Effector memory CD8-positive, alpha-beta T cell (primary cell): Measurements from ENCODE around the gene CNTF.

Experiments used
- ATAC-seq: fragments of 150-1000 bp; cut with Tn5 transposase; replicated peaks from 2 replicates; pipeline ENCODE4 v1.10.0; 2021; ENCODE audit warnings: mild to moderate bottlenecking, moderate library complexity
- DNase-seq, 3 experiments: peaks; one replicate each; pipeline ENCODE4 v3.0.0; 2021
- H3K27ac Mint-ChIP-seq, 2 donors: one replicate each; pipeline ENCODE4 v1.8.0; 2022; ENCODE audit warnings: mild to moderate bottlenecking in 2 of 2, mixed read lengths in 2 of 2, moderate library complexity in 2 of 2
- H3K27me3 Mint-ChIP-seq, 2 donors: one replicate each; pipeline ENCODE4 v1.8.0; 2022; ENCODE audit warnings: mixed read lengths in 2 of 2
- H3K36me3 Mint-ChIP-seq: one replicate; pipeline ENCODE4 v1.8.0; 2022; ENCODE audit warnings: mild to moderate bottlenecking, moderate library complexity, mixed read lengths; ENCODE audit not compliant: insufficient read depth
- H3K4me1 Mint-ChIP-seq, 2 donors: one replicate each; pipeline ENCODE4 v1.8.0; 2022; ENCODE audit warnings: low read depth in 2 of 2, mixed read lengths in 2 of 2
- H3K4me3 Mint-ChIP-seq, 2 donors: one replicate each; pipeline ENCODE4 v1.8.0; 2022; ENCODE audit warnings: mild to moderate bottlenecking in 2 of 2, mixed read lengths in 2 of 2, moderate library complexity in 2 of 2
- H3K9me3 Mint-ChIP-seq, 2 donors: one replicate each; pipeline ENCODE4 v1.8.0; 2022; ENCODE audit warnings: mixed read lengths in 2 of 2

CNTF gene

DNA sequence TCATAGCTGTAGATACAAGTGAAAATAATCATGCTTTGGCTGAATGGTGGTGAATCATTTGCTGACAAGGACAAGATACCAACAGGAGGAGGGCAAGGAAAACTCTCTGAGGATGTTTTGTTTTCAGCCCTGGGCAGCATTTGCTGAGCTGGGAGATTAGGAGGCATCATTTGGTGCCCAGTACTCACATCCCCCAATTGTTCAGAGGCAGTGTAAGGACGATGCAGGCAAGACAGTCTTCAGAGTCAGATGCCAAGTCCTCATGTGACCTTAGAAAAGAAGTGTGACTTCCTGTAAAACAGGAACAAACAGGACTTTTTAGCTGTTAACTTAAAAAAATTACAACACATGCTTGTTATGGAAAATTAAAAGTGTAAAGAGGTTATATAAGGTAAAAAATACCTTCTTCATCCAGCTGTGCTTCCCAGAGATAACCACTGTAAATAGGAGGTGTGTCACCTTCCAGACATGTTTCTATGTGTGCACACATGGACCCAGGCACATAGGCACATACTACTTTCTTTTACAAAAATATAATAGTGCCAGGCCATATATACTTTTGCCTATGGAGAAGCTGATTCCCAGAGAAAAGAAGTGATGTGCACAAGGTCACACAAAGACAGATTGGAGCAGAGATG, 18.0 kb downstream of the CNTF start:
- Mint-ChIP-seq H3K27ac (peak overlapping the region; percentile 57 to 59), H3K36me3 (no peaks in the 10 kb centered on the region)

DNA sequence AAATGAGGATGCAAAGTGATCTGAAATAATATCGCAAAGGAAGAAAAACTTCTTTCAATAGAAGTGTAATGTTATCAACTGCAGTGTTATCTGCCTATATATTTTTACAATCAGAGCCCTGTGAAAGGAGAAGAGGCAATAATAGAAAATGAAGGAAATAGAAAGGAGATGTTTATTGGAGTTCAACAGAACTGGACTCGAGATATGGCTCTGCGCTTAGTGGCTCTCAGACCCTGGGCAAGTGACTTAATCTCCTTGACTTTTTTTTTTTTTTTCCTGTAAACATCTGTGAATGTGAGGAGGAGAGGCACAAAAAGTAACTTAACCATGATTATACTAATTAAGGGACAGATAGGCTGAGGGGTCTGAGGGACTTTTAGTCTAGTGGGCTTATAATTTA, 18.9 kb downstream of the CNTF start:
- ATAC-seq (no peak), DNase-seq (no peak)
- Mint-ChIP-seq H3K4me3 (no peak overlapping the region), H3K9me3 (no peaks in the 10 kb centered on the region), H3K36me3 (no peaks in the 10 kb centered on the region), H3K4me1 (peaks cover 15 to 16% of the 10 kb centered on the region in 2 donors), H3K27me3 (no peaks in the 10 kb centered on the region), H3K27ac (peak overlapping the region in 1 of 2 donors; percentile 59)

More for the DNA sequence above, 18.0 kb downstream of the CNTF start:
- peak; percentile 78 for ATAC-seq
- Mint-ChIP-seq H3K4me3 (peak overlapping the region; percentile 13 to 18), H3K27me3 (no peaks in the 10 kb centered on the region), H3K4me1 (peaks cover 15 to 16% of the 10 kb centered on the region in 2 donors), H3K9me3 (no peaks in the 10 kb centered on the region)
- DNase-seq, result no peak

DNA sequence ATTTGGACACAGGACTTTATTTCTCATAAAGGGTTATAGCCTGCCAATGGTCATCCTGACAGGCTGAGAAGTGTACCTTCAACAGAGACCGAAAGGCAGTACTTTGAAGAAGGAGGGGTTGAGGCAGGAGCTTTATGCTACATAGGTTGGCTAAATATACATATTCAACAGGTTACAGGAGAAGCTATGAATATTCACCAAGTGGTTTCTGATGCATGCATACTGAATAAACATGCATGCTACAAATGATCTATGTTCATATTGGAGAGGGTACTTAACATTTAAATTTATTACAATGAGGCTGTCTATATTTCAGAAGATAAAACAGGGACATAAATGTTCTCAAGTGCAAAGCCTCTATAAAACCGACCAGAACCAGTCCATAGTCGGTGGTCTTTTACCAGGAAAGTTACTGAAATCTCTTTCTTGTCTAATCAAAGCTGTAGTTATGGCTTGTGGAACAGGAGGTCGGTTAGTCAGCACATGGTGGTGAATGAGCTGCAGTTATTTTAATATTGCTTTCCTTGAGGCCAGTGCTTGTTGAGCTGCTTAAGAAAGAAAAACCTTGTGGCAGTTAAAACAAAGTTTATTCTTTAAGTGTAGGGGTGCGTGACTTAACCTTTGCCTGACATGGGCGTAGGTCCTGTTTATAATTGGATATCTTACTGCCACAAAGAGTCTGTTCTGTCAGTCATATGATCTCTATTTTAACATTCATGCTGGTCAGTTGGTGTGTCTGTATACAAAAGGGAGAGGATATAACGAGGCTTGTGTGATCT, 19.5 kb downstream of the CNTF start:
- no peak for ATAC-seq
- DNase-seq, result no peak
- Mint-ChIP-seq H3K36me3 (no peaks in the 10 kb centered on the region), H3K27me3 (no peaks in the 10 kb centered on the region), H3K27ac (peak overlapping the region in 1 of 2 donors; percentile 26), H3K4me3 (no peak overlapping the region), H3K9me3 (no peaks in the 10 kb centered on the region), H3K4me1 (peaks cover 15 to 16% of the 10 kb centered on the region in 2 donors)

DNA sequence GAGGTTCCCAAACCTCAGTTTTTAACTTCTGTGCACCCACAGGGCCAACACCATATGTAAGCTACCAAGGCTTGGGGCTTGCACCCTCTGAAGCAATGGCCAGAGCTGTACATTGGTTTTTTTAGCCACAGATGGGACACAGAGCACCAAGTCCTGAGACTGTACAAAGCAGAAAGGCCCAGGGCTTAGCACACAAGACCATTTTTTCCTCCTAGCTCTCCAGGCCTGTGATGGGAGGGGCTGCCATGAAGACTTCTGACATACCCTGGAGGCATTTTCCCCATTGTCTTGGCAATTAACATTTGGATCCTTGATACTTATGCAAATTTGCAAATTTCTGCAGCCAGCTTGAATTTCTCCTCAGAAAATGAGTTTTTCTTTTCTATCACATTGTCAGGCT, 23.4 kb downstream of the CNTF start:
- no peak overlapping the region for H3K27ac Mint-ChIP-seq
- H3K36me3 Mint-ChIP-seq, result no peaks in the 10 kb centered on the region
- H3K27me3 Mint-ChIP-seq, result peaks cover 0 to 9% of the 10 kb centered on the region in 2 donors
- ATAC-seq, result no peak
- H3K4me1 Mint-ChIP-seq, result peaks cover 4 to 7% of the 10 kb centered on the region in 2 donors
- no peak for DNase-seq
- H3K9me3 Mint-ChIP-seq, result no peaks in the 10 kb centered on the region
- no peak overlapping the region for H3K4me3 Mint-ChIP-seq

DNA sequence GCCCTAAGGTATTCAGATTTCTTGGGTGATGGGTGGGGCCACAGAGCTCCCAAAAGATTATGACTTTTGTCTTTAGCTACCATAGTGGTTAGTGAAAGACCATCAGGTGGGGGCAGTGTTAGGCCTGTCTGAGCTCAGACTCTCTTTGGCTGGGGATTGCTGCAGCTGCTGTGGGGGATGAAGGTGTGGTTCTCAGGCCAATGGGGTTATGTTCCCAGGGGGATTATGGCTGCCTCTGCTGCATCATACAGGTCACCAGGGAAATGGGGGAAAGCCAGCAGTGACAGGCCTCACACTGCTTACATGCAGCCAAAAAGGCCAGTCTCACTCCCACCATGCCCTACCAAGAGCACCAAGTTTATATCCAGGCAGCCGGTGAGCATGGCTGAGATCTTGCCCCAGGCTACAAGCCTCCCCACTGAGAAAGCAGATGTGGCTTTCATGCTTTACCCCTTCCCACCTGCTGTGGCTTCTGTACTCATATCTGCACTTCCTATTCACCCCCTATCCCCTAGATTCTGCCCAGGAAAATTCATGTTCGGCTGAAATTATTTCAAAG, 24.8 kb downstream of the CNTF start:
- Mint-ChIP-seq H3K36me3 (no peaks in the 10 kb centered on the region), H3K4me3 (no peak overlapping the region), H3K9me3 (no peaks in the 10 kb centered on the region), H3K27me3 (peaks cover 0 to 15% of the 10 kb centered on the region in 2 donors), H3K4me1 (no peaks in the 10 kb centered on the region), H3K27ac (peak overlapping the region in 1 of 2 donors; percentile 18)
- no peak for DNase-seq
- no peak for ATAC-seq

DNA sequence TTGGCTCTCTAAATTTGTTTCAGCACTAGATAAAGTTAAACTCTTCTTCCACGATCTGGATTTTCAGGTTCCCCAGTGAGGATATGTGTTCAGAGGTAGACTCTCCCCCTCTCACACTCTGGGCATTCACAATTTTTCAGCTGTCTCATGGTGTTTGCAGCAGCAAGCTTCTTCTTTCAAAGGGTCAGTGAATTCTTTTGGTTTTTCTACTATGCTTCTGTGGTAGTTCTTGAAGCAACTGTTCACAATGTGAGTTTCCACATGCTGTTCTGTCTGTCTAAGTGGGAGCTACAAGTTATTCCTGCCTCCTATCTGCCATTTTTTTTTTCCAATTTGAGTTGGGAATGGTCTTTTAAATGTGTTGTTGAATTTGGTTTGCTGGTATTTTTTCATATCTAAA, 25.4 kb downstream of the CNTF start:
- Mint-ChIP-seq H3K27ac (peak overlapping the region in 1 of 2 donors; percentile 18), H3K4me1 (no peaks in the 10 kb centered on the region), H3K4me3 (no peak overlapping the region)

DNA sequence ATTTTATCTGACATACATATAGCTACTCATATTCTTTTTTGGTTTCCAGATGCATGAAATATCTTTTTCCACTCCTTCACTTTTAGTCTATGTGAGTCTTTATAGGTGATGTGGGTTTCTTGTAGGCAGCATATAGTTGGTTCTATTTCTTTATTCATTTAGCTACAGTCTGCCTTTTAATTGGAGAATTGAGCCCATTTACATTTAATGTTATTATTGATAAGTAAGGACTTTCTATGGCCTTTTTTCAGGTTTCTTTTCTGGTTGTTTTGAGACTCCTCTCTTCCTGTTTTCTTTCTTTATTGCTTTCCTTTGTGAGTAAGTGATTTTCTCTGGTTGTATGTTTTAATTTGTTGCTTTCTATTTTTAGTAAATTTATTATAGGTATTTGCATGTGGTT, 27.2 kb downstream of the CNTF start:
- Mint-ChIP-seq H3K4me1 (peaks cover 6 to 8% of the 10 kb centered on the region in 2 donors), H3K27me3 (peaks cover 6 to 15% of the 10 kb centered on the region in 2 donors), H3K36me3 (no peaks in the 10 kb centered on the region), H3K27ac (no peak overlapping the region), H3K9me3 (no peaks in the 10 kb centered on the region), H3K4me3 (no peak overlapping the region)
- DNase-seq (no peak), ATAC-seq (no peak)

More for the DNA sequence above, 25.4 kb downstream of the CNTF start:
- Mint-ChIP-seq H3K9me3 (no peaks in the 10 kb centered on the region), H3K27me3 (peaks cover 0 to 15% of the 10 kb centered on the region in 2 donors), H3K36me3 (no peaks in the 10 kb centered on the region)
- DNase-seq (no peak), ATAC-seq (no peak)

DNA sequence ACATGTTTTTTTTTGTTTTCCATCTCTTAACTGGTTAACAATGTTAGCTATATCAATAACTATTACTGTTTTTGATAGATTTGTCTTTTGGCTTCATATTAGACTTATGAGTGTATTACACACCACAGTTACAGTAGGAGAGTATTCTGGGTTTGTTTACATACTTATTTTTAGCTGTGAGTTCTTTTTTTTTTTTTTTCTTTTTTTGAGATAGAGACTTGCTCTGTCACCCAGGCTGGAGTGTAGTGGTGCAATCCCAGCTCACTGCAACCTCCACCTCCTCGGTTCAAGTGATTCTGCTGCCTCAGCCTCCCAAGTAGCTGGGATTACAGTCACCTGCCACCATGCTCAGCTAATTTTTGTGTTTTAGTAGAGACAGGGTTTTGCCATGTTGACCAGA, 28.0 kb downstream of the CNTF start:
- Mint-ChIP-seq H3K36me3 (no peaks in the 10 kb centered on the region), H3K27me3 (peaks cover 6 to 15% of the 10 kb centered on the region in 2 donors), H3K27ac (no peak overlapping the region), H3K9me3 (no peaks in the 10 kb centered on the region), H3K4me1 (peaks cover 6 to 8% of the 10 kb centered on the region in 2 donors), H3K4me3 (no peak overlapping the region)
- DNase-seq (no peak), ATAC-seq (no peak)

DNA sequence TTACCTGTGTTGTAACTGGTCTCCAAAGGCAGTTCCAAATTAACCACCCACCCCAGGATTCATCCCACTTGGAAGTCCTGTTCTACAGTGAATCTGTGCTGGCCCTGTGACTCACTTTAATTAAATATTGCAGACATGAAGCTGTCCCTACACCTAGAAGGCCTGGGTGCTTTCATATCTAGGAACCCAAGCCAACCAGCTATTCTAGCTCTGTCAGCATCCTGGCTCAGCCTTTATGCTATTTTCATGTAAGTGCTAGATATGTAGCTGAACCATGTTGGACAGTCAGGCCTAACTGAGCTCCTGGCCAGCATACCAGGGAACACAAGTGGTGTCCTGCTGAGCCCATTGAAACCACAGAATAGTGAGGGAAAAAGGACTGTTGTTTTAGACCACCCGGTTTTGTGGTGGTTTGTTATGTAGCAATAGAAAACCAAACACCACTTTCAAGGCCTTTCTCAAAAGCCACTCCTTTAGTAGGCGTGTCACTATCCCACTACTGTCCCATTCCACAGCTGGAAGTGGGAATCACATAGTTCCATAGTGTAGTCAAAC, 30.3 kb downstream of the CNTF start:
- H3K36me3 Mint-ChIP-seq, result no peaks in the 10 kb centered on the region
- peaks cover 6 to 10% of the 10 kb centered on the region in 2 donors for H3K27me3 Mint-ChIP-seq
- DNase-seq (no peak), ATAC-seq (no peak)
- H3K4me3 Mint-ChIP-seq, result no peak overlapping the region
- no peak overlapping the region for H3K27ac Mint-ChIP-seq
- no peaks in the 10 kb centered on the region for H3K9me3 Mint-ChIP-seq
- H3K4me1 Mint-ChIP-seq, result peaks cover 6 to 8% of the 10 kb centered on the region in 2 donors

DNA sequence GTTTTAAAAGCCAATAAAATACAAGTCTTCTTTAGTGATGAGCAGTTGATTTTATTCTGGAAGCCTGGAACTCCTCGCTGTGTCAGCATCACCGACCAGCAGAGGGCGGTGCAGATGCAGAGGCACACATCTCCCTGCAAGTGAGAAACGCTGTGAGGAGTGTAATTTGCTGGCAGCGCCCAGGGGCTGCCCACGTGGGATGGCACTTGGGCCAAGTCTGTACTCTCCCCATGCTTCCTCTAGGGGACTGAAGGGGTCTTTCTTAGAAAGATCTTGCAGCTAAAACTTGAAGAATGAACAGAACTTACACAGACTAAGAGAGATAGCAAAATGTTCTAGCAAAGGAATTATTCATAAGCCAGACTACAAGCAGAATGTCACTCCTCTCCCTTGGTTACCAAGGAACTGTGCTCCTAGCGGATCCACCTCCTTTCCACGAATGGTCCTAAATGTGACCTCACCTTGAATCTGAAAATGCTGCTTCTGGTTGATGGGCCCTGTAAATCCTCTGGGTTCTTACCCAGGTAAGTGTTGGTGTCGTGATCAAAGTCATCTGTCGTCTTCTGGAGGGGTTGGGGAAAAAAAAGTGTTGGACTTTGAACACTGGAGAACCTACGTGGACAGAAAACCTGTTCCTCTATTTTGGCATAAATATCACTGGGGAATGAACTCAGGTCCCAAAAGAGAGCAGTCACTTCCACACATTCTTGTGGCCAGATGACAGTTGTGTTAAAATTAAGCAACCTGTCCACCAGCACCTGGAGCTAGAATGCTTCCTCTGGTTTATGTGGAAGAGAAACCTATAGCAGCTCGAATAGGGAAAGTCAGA, 31.8 kb downstream of the CNTF start:
- Mint-ChIP-seq H3K4me1 (peaks cover 6 to 8% of the 10 kb centered on the region in 2 donors), H3K4me3 (no peak overlapping the region), H3K9me3 (no peaks in the 10 kb centered on the region), H3K36me3 (no peaks in the 10 kb centered on the region), H3K27ac (no peak overlapping the region), H3K27me3 (peaks cover 6% of the 10 kb centered on the region in 2 donors)
- DNase-seq (peak; percentile 67 to 70 (median 67)), ATAC-seq (peak; percentile 99)

DNA sequence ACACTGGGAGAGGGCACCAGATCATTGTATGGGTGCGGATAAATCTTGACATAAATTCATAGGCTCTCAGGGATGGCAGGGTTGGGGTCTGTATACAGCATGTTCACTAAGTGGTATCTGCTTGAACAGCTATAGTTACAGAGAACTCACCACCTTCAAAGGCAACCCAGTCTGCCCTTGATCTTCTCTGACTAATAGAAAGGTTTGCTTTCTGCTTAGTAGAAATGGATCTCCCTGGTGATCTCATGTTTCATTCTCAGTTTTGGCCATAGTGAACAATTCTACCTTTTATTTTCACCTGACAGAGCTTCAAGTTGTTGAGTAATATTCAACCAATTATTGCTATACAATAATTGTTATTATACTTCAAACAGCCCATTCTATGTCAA, 32.4 kb downstream of the CNTF start:
- H3K9me3 Mint-ChIP-seq, result no peaks in the 10 kb centered on the region
- no peaks in the 10 kb centered on the region for H3K36me3 Mint-ChIP-seq
- H3K4me1 Mint-ChIP-seq, result peaks cover 6 to 8% of the 10 kb centered on the region in 2 donors
- no peak for ATAC-seq
- no peak overlapping the region for H3K4me3 Mint-ChIP-seq
- no peak overlapping the region for H3K27ac Mint-ChIP-seq
- no peak for DNase-seq
- H3K27me3 Mint-ChIP-seq, result peaks cover 6 to 7% of the 10 kb centered on the region in 2 donors

DNA sequence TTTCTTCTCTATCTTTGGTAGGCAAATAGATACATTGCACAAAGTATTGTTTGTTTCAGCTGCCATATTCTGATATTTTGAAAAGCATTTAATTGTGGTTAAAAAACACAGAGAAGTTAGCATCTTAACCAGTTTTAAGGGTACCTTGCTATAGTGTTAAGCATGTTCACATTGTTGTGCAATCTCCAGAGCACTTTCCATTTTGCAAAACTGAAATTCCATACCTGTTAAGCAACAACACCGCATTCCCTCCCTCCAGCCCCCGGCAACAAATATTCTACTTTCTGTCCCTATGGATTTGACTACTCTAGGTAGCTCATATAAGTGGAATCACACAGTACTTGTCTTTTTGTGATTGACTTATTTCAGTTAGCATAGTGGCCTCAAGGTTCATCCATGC, 33.9 kb downstream of the CNTF start:
- peaks cover 11 to 13% of the 10 kb centered on the region in 2 donors for H3K27me3 Mint-ChIP-seq
- no peak overlapping the region for H3K4me3 Mint-ChIP-seq
- DNase-seq (no peak), ATAC-seq (no peak)
- no peak overlapping the region for H3K27ac Mint-ChIP-seq
- peaks cover 6 to 8% of the 10 kb centered on the region in 2 donors for H3K4me1 Mint-ChIP-seq
- H3K9me3 Mint-ChIP-seq, result no peaks in the 10 kb centered on the region
- H3K36me3 Mint-ChIP-seq, result no peaks in the 10 kb centered on the region

DNA sequence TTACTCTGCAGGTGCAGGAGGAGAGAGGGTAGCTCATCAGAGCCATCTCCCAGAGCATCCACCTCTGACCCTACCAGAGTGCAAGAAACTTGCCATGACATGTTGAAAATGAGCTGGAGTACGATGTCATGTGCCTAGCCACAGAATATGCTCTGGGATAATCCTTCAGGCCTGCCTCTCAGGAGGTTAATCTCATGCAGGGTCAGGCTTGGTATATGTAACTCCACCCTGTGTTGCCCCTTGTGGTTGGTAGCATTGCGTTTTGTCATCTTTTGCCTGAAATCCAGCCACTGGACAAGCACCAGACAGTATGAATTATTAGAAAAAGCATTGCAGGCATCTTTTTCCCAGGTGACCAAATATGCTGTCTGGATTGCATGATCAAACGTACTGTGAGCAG, 36.2 kb downstream of the CNTF start:
- no peaks in the 10 kb centered on the region for H3K36me3 Mint-ChIP-seq
- peaks cover 6 to 8% of the 10 kb centered on the region in 2 donors for H3K4me1 Mint-ChIP-seq
- no peak overlapping the region for H3K27ac Mint-ChIP-seq
- no peak for DNase-seq
- H3K27me3 Mint-ChIP-seq, result peaks cover 29 to 30% of the 10 kb centered on the region in 2 donors
- ATAC-seq, result no peak
- no peak overlapping the region for H3K4me3 Mint-ChIP-seq
- no peaks in the 10 kb centered on the region for H3K9me3 Mint-ChIP-seq
